HEK293 (cell line): ENCODE results near the gene C7orf57.

Experiments
- CTCF ChIA-PET: fragments of 350-600 bp; formaldehyde crosslinking; extraction: SDS; loops from one replicate; lab custom pipeline; 2021; ENCODE audit warnings: antibody characterized with exemption; lab: Yijun Ruan, JAX
- POLR2A ChIA-PET: fragments of 300-600 bp; formaldehyde crosslinking; extraction: SDS; loops from one replicate; lab custom pipeline; 2020; ENCODE audit warnings: antibody characterized with exemption, inconsistent platforms; lab: Yijun Ruan, JAX
- H3K27ac ChIP-seq: fragments of 200-500 bp; sonication (Bioruptor generic); 2 replicates; pipeline ENCODE4 v1.5.1; 2014; ENCODE audit warnings: low read depth, low read length, control low read depth, inconsistent platforms; ENCODE audit errors: extremely low read depth
- H3K36me3 ChIP-seq, 2 experiments: fragments of 200-500 bp in 1 of 2; sonication (Bioruptor generic) in 1 of 2; 1 replicate in 1 of 2; 2 replicates in 1 of 2; pipeline ENCODE4 v1.5.1; 2014 to 2017; ENCODE audit warnings: inconsistent platforms in 2 of 2, low read length in 2 of 2; ENCODE audit not compliant: control insufficient read depth in 2 of 2, insufficient read depth in 1 of 2
- H3K4me1 ChIP-seq: fragments of 200-500 bp; sonication (Bioruptor generic); 2 replicates; pipeline ENCODE4 v1.5.1; 2014; ENCODE audit warnings: mild to moderate bottlenecking, low read length, inconsistent platforms; ENCODE audit not compliant: control insufficient read depth, insufficient read depth
- H3K4me3 ChIP-seq: 2 replicates; pipeline ENCODE4 v1.5.1; 2011; ENCODE audit warnings: low read depth, mild to moderate bottlenecking, control low read depth, low read length, moderate library complexity
- H3K9me3 ChIP-seq: fragments of 200-500 bp; sonication (Bioruptor generic); 2 replicates; pipeline ENCODE4 v1.5.1; 2014; ENCODE audit warnings: low read depth, low read length, inconsistent platforms; ENCODE audit not compliant: control insufficient read depth, insufficient read depth
- GLI4 ChIP-seq: fragments of 450-650 bp; formaldehyde crosslinking; IDR thresholded peaks from 2 replicates; pipeline ENCODE4 v1.5.1; 2016; ENCODE audit warnings: missing biosample characterization, missing genetic modification characterization
- KLF8 ChIP-seq: fragments of 450-650 bp; formaldehyde crosslinking; IDR thresholded peaks from 2 replicates; pipeline ENCODE4 v1.5.1; 2016; ENCODE audit warnings: missing biosample characterization, missing genetic modification characterization
- MEIS1 ChIP-seq: sonication (generic); formaldehyde crosslinking; IDR thresholded peaks from 2 replicates; pipeline ENCODE4 v1.8.1; 2022; ENCODE audit warnings: missing genetic modification reagents, mild to moderate bottlenecking, borderline replicate concordance
- SALL2 ChIP-seq: fragments of 450-650 bp; formaldehyde crosslinking; IDR thresholded peaks from 2 replicates; pipeline ENCODE4 v1.5.0; 2017; ENCODE audit warnings: missing biosample characterization, mild to moderate bottlenecking, missing genetic modification characterization, borderline replicate concordance
- SP7 ChIP-seq: fragments of 450-650 bp; formaldehyde crosslinking; IDR thresholded peaks from 2 replicates; pipeline ENCODE4 v1.5.1; 2016; ENCODE audit warnings: missing biosample characterization, missing genetic modification characterization
- TCF7L2 ChIP-seq: IDR thresholded peaks from 2 replicates; pipeline ENCODE4 v1.6.1; 2011; ENCODE audit warnings: low read depth, mild to moderate bottlenecking, inconsistent platforms, low read length, moderate library complexity, borderline replicate concordance
- TRIM28 ChIP-seq: IDR thresholded peaks from 2 replicates; pipeline ENCODE4 v1.6.1; 2011; ENCODE audit warnings: low read length, control low read depth, borderline replicate concordance
- ZIC2 ChIP-seq: fragments of 450-650 bp; formaldehyde crosslinking; IDR thresholded peaks from 2 replicates; pipeline ENCODE4 v1.5.1; 2016; ENCODE audit warnings: missing biosample characterization, missing genetic modification characterization
- ZNF112 ChIP-seq: fragments of 450-650 bp; formaldehyde crosslinking; IDR thresholded peaks from 2 replicates; pipeline ENCODE4 v1.5.0; 2017; ENCODE audit warnings: missing biosample characterization, missing genetic modification characterization
- ZNF174 ChIP-seq: fragments of 450-650 bp; formaldehyde crosslinking; IDR thresholded peaks from 2 replicates; pipeline ENCODE4 v1.5.0; 2017; ENCODE audit warnings: missing biosample characterization, mild to moderate bottlenecking, missing genetic modification characterization
- ZNF394 ChIP-seq: fragments of 450-650 bp; formaldehyde crosslinking; IDR thresholded peaks from 2 replicates; pipeline ENCODE4 v1.5.1; 2016; ENCODE audit warnings: missing biosample characterization, missing genetic modification characterization, mild to moderate bottlenecking, moderate library complexity, borderline replicate concordance
- ZNF510 ChIP-seq: fragments of 450-650 bp; formaldehyde crosslinking; IDR thresholded peaks from 2 replicates; pipeline ENCODE4 v1.5.1; 2018; ENCODE audit warnings: mild to moderate bottlenecking, missing genetic modification characterization, missing biosample characterization; ENCODE audit not compliant: insufficient replicate concordance
- ZNF521 ChIP-seq: fragments of 450-650 bp; formaldehyde crosslinking; IDR thresholded peaks from 2 replicates; pipeline ENCODE4 v1.5.1; 2017; ENCODE audit warnings: missing biosample characterization, mild to moderate bottlenecking, missing genetic modification characterization
- ZNF544 ChIP-seq: fragments of 450-650 bp; formaldehyde crosslinking; IDR thresholded peaks from 2 replicates; pipeline ENCODE4 v1.5.0; 2017; ENCODE audit warnings: missing biosample characterization, missing genetic modification characterization
- ZNF596 ChIP-seq: fragments of 450-650 bp; IDR thresholded peaks from 2 replicates; pipeline ENCODE4 v1.5.0; 2018; ENCODE audit warnings: missing biosample characterization, mild to moderate bottlenecking, missing genetic modification characterization, moderate library complexity
- ZNF837 ChIP-seq: fragments of 450-650 bp; formaldehyde crosslinking; IDR thresholded peaks from 2 replicates; pipeline ENCODE4 v1.5.1; 2016; ENCODE audit warnings: missing biosample characterization, missing genetic modification characterization
- ZSCAN16 ChIP-seq: fragments of 450-650 bp; formaldehyde crosslinking; IDR thresholded peaks from 2 replicates; pipeline ENCODE4 v1.5.1; 2016; ENCODE audit warnings: missing biosample characterization, missing genetic modification characterization
- ZSCAN23 ChIP-seq: fragments of 450-650 bp; formaldehyde crosslinking; IDR thresholded peaks from 2 replicates; pipeline ENCODE4 v1.5.1; 2016; ENCODE audit warnings: missing biosample characterization, missing genetic modification characterization
- ZSCAN30 ChIP-seq: fragments of 450-650 bp; IDR thresholded peaks from 2 replicates; pipeline ENCODE4 v1.5.1; 2018; ENCODE audit warnings: missing biosample characterization, mild to moderate bottlenecking, missing genetic modification characterization, moderate library complexity
- TF ChIP-seq, protein P1 (sequence below): fragments of 450-650 bp; formaldehyde crosslinking; IDR thresholded peaks from 2 replicates; pipeline ENCODE4 v1.5.1; 2016; ENCODE audit warnings: missing biosample characterization, missing genetic modification characterization, borderline replicate concordance
- TF ChIP-seq, protein P2 (sequence below): IDR thresholded peaks from 2 replicates; pipeline ENCODE4 v1.6.1; 2011; ENCODE audit warnings: mild to moderate bottlenecking, low read depth, low read length, borderline replicate concordance
- TF ChIP-seq, protein P3 (sequence below): sonication (generic); formaldehyde crosslinking; IDR thresholded peaks from 2 replicates; pipeline ENCODE4 v1.8.1; 2022; ENCODE audit warnings: mild to moderate bottlenecking, moderate library complexity, missing genetic modification reagents
- TF ChIP-seq, protein P4 (sequence below): fragments of 450-650 bp; formaldehyde crosslinking; IDR thresholded peaks from 2 replicates; pipeline ENCODE4 v1.5.1; 2016; ENCODE audit warnings: missing biosample characterization, missing genetic modification characterization
- TF ChIP-seq, protein P5 (sequence below): fragments of 450-650 bp; formaldehyde crosslinking; IDR thresholded peaks from 2 replicates; pipeline ENCODE4 v1.5.1; 2017; ENCODE audit warnings: missing biosample characterization, mild to moderate bottlenecking, missing genetic modification characterization, moderate library complexity
- TF ChIP-seq, protein P6 (sequence below): fragments of 450-650 bp; formaldehyde crosslinking; IDR thresholded peaks from 2 replicates; pipeline ENCODE4 v1.5.1; 2016; ENCODE audit warnings: missing biosample characterization, missing genetic modification characterization

The C7orf57 gene

DNA sequence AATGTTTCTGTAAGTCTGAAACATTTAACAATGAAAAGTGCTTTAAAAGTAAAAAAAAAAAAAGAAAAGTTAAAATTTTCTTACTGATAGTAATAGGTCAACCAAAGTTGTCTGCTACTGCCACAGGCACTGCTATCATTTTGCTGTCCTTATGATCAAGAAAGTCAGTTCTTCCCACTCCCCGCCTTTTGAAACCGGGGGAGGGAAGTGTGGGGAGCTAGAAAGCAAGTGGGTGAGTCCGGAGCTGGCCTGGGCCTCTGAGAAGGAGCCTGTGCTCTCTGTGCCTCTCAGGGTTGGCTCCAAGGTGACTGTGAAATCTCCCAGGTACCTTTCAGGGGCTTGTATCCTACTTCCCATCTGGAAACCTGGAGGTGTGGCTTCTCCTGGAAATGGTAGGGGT lies 7.3 kb downstream of the C7orf57 start:
- ChIA-PET POLR2A (no interaction called here), CTCF (interaction anchor here (0.6 kb wide), 1 partner anchor 119 kb away, joined by 6 read pairs; no protein-coding TSS in a partner anchor)

DNA sequence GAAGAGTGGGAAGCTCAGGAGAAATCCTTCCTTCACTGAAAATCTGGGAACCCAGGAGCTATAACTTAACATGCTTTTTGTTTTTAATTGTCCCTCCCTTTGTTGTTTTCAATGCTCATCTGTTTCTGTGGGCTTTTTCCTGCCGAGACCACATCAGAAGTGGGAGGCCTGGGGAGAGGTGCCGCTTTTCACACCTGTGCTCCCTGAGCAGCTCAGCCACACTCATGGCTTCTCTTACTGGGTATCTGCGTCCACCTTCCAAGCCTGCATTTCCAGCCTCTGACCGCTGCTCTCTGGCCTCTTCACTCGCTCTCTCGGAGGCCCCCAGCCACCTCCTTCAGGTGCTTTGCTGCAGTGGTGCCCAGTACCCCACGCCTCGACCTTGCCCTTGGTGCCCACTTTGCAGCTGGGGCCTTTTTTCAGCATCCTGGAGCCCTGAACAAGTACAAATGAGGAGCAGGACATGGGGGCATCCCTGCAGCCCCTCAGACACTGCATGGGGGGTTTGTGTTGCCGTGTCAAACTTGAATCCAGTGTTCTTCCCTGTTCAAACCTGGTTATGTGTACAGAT lies 9.9 kb downstream of the C7orf57 start:
- ChIA-PET POLR2A (interaction anchor here (1.2 kb wide), 1 partner anchor 43 kb away, joined by 4 read pairs; no protein-coding TSS in a partner anchor), CTCF (interaction anchor here (0.8 kb wide), 1 partner anchor 65 kb away, joined by 3 read pairs; no protein-coding TSS in a partner anchor)
- no peak for TF ChIP-seq ZNF510
- TF ChIP-seq, protein P1, sequence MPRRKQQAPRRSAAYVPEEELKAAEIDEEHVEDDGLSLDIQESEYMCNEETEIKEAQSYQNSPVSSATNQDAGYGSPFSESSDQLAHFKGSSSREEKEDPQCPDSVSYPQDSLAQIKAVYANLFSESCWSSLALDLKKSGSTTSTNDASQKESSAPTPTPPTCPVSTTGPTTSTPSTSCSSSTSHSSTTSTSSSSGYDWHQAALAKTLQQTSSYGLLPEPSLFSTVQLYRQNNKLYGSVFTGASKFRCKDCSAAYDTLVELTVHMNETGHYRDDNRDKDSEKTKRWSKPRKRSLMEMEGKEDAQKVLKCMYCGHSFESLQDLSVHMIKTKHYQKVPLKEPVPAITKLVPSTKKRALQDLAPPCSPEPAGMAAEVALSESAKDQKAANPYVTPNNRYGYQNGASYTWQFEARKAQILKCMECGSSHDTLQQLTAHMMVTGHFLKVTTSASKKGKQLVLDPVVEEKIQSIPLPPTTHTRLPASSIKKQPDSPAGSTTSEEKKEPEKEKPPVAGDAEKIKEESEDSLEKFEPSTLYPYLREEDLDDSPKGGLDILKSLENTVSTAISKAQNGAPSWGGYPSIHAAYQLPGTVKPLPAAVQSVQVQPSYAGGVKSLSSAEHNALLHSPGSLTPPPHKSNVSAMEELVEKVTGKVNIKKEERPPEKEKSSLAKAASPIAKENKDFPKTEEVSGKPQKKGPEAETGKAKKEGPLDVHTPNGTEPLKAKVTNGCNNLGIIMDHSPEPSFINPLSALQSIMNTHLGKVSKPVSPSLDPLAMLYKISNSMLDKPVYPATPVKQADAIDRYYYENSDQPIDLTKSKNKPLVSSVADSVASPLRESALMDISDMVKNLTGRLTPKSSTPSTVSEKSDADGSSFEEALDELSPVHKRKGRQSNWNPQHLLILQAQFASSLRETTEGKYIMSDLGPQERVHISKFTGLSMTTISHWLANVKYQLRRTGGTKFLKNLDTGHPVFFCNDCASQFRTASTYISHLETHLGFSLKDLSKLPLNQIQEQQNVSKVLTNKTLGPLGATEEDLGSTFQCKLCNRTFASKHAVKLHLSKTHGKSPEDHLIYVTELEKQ (tag by site-specific recombination), result no peak
- TF ChIP-seq, protein P2, sequence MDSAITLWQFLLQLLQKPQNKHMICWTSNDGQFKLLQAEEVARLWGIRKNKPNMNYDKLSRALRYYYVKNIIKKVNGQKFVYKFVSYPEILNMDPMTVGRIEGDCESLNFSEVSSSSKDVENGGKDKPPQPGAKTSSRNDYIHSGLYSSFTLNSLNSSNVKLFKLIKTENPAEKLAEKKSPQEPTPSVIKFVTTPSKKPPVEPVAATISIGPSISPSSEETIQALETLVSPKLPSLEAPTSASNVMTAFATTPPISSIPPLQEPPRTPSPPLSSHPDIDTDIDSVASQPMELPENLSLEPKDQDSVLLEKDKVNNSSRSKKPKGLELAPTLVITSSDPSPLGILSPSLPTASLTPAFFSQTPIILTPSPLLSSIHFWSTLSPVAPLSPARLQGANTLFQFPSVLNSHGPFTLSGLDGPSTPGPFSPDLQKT, result no peak
- no peak for TF ChIP-seq GLI4 (tag by site-specific recombination)
- TF ChIP-seq ZSCAN16 (tag by site-specific recombination), result no peak
- no peak for TF ChIP-seq SP7 (tag by site-specific recombination)
- no peak for TF ChIP-seq SALL2
- TF ChIP-seq ZNF596, result no peak
- no peak for TF ChIP-seq TRIM28
- TF ChIP-seq, protein P3, sequence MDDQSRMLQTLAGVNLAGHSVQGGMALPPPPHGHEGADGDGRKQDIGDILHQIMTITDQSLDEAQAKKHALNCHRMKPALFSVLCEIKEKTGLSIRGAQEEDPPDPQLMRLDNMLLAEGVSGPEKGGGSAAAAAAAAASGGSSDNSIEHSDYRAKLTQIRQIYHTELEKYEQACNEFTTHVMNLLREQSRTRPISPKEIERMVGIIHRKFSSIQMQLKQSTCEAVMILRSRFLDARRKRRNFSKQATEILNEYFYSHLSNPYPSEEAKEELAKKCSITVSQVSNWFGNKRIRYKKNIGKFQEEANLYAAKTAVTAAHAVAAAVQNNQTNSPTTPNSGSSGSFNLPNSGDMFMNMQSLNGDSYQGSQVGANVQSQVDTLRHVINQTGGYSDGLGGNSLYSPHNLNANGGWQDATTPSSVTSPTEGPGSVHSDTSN, result no peak
- no peak for TF ChIP-seq TCF7L2
- no peak for TF ChIP-seq ZSCAN30 (tag by site-specific recombination)
- TF ChIP-seq KLF8 (tag by site-specific recombination), result no peak
- TF ChIP-seq ZNF837, result no peak
- TF ChIP-seq ZIC2, result no peak
- TF ChIP-seq ZNF174 (tag by site-specific recombination), result no peak

More for the DNA sequence above, 7.3 kb downstream of the C7orf57 start:
- H3K27ac ChIP-seq, result no peak overlapping the region
- no peaks in the 10 kb centered on the region for H3K9me3 ChIP-seq
- H3K4me1 ChIP-seq, result no peaks in the 10 kb centered on the region
- TF ChIP-seq ZNF544 (tag by site-specific recombination) (no peak), ZNF112 (tag by site-specific recombination) (no peak), ZSCAN23 (no peak), MEIS1 (CRISPR knock-in tag) (no peak), ZNF394 (tag by site-specific recombination) (no peak), ZNF521 (tag by site-specific recombination) (no peak)
- TF ChIP-seq, protein P4, sequence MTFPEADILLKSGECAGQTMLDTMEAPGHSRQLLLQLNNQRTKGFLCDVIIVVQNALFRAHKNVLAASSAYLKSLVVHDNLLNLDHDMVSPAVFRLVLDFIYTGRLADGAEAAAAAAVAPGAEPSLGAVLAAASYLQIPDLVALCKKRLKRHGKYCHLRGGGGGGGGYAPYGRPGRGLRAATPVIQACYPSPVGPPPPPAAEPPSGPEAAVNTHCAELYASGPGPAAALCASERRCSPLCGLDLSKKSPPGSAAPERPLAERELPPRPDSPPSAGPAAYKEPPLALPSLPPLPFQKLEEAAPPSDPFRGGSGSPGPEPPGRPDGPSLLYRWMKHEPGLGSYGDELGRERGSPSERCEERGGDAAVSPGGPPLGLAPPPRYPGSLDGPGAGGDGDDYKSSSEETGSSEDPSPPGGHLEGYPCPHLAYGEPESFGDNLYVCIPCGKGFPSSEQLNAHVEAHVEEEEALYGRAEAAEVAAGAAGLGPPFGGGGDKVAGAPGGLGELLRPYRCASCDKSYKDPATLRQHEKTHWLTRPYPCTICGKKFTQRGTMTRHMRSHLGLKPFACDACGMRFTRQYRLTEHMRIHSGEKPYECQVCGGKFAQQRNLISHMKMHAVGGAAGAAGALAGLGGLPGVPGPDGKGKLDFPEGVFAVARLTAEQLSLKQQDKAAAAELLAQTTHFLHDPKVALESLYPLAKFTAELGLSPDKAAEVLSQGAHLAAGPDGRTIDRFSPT (tag by site-specific recombination), result no peak
- TF ChIP-seq, protein P5, sequence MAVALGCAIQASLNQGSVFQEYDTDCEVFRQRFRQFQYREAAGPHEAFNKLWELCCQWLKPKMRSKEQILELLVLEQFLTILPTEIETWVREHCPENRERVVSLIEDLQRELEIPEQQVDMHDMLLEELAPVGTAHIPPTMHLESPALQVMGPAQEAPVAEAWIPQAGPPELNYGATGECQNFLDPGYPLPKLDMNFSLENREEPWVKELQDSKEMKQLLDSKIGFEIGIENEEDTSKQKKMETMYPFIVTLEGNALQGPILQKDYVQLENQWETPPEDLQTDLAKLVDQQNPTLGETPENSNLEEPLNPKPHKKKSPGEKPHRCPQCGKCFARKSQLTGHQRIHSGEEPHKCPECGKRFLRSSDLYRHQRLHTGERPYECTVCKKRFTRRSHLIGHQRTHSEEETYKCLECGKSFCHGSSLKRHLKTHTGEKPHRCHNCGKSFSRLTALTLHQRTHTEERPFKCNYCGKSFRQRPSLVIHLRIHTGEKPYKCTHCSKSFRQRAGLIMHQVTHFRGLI (tag by site-specific recombination), result no peak
- TF ChIP-seq, protein P6, sequence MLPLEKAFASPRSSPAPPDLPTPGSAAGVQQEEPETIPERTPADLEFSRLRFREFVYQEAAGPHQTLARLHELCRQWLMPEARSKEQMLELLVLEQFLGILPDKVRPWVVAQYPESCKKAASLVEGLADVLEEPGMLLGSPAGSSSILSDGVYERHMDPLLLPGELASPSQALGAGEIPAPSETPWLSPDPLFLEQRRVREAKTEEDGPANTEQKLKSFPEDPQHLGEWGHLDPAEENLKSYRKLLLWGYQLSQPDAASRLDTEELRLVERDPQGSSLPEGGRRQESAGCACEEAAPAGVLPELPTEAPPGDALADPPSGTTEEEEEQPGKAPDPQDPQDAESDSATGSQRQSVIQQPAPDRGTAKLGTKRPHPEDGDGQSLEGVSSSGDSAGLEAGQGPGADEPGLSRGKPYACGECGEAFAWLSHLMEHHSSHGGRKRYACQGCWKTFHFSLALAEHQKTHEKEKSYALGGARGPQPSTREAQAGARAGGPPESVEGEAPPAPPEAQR, result no peak
- TF ChIP-seq, all 188 proteins: peak for 0
- Histone ChIP-seq H3K36me3 (no peaks in the 10 kb centered on the region), H3K4me3 (no peak overlapping the region)

More for the DNA sequence above, 9.9 kb downstream of the C7orf57 start:
- Histone ChIP-seq H3K4me3 (no peak overlapping the region), H3K36me3 (no peaks in the 10 kb centered on the region), H3K4me1 (no peaks in the 10 kb centered on the region), H3K9me3 (no peaks in the 10 kb centered on the region), H3K27ac (no peak overlapping the region)
